GM18909 (cell line): ENCODE data around the gene LAMP1.
"Not testable (repeated sequence)": the region's sequence is repeated elsewhere in the genome, so short reads cannot be mapped to it uniquely, and the experiment has no call there.

Experiments
- ATAC-seq: cut with Tn5 transposase; IDR thresholded peaks from one replicate; pipeline ENCODE4 v1.9.1; 2021; ENCODE audit warnings: mild to moderate bottlenecking; ENCODE audit not compliant: unreplicated experiment, poor library complexity

The LAMP1 gene

DNA sequence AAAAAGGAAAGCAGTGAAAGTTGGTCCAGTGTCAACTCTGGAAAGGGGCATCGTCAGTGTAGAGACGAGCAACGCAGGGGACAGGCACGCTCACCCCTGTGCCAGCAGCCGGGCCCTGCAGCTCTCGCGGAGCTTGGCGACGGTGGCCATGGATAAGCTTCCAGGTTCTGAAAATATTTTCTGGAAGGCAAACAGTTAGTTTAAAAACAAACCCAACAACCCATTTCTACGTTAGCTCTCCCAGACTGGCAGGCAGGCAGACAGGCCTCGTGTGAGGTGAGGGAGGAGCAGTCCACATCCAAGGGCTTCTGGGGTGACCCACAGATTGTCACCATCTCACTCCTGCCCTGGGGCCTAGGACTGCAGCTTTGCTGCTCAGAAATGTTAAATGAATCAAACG, 27.4 kb downstream of the LAMP1 start:
- ATAC-seq, result no peak

- no peak for ATAC-seq
Measured at GRCh38 chr13:113325779-113326178, 28.7 kb downstream of the LAMP1 start.

DNA sequence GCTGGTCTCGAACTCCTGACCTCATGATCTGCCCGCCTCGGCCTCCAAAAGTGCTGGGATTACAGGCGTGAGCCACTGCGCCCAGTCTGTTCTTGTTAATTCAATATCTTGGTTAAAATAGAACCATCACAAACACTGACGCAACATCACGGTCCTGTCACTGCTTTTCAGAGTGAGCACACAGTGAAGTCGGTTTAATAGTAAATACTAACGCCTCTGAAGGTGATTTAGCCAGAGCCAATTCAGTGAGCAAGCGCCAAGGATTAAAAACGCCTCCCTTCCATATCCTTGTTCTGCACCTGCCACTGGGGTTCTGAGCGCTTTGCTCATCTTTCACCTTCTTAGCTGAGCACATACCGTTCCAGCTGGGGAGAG, 30.3 kb downstream of the LAMP1 start:
- no peak for ATAC-seq

- ATAC-seq, result no peak
Measured at GRCh38 chr13:113327766-113328471, 30.9 kb downstream of the LAMP1 start.

GRCh38 chr13:113328851-113329250, 31.8 kb downstream of the LAMP1 start:
- no peak for ATAC-seq

- no peak for ATAC-seq
Measured at GRCh38 chr13:113329656-113330312, 32.7 kb downstream of the LAMP1 start.

- no peak for ATAC-seq
Measured at GRCh38 chr13:113332615-113333014, 35.6 kb downstream of the LAMP1 start.

DNA sequence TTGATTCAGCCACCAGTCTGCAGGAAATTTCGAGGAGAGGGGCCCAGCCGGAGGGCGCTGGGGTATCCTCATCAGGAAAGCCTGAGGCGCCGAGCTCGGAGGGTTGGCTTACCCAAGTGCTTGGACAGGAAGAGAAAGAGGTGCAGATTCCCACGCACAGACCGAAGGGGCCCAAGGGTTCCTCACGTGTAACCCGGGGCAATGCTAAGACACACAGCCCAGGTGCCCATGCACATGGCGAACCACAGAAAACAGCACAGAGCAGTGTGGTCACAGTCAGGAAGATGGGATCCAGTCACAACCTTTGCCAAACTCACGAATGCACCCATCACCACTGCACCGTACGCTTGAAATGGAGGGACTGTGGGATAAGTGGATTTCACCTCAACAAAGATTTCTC, 36.0 kb downstream of the LAMP1 start:
- no peak for ATAC-seq

GRCh38 chr13:113337556-113337955, 40.5 kb downstream of the LAMP1 start:
- ATAC-seq, result no peak

DNA sequence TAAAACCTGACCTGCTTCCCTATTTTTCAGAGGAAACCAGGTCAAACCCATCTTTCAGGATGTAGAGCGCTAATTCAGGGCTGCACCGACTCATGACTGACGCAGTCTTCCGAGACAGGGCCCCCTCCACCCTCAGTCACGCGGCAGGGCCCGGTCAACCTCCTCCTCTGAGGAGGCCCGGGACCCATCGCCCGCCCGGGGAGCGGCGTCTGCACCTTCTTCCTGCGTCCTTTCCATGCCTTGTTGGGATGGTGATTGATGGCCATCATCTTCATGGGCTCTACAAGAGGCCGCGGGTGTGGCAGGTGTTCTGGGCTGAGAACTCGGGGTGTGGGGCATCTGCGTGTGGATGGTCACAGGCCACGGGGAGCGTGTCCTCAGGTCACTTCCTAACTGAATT, 40.9 kb downstream of the LAMP1 start:
- ATAC-seq, result no peak

GRCh38 chr13:113338451-113338850, 41.4 kb downstream of the LAMP1 start:
- ATAC-seq, result no peak

DNA sequence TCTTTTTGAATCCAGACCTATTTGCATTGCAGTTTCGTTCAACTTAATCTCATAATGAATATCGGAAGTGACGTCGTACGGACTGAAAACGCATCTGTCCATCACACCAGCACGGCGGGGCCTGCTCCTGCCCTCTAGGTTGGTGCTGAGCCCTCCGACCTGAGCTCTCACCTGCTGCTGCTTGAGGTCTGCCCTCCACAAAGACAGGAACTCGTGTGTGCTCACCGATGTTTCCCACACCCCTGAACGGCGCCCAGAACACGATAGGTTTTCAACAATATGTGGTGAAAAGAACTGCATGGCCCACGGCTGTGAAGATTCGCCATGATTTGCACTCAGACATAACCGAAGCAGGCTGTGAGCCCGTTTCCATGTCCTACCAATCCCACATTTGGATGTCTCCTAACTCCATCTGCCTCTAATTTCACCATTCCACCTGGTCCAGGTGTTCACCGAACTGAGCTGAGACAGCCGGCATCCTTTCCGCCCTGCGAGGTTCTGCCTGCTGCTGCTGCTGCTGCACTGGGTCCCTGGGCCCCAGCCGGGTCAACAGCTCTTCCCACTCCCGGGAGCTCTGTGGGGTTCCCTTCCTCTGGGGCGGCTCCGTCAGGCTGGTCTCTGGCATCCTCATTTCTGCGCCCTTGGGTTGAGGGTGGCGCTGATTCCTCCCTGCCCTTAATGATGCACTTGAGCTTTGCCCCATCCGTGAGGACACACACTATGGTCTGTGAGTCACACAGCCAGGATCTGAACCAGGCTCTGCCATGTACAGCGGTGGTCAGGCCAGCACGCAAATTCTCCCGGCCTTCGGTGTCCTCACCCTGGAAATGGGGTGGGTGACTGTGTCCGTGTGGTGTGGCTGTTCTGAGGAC, 46.0 kb downstream of the LAMP1 start:
- ATAC-seq, result no peak

DNA sequence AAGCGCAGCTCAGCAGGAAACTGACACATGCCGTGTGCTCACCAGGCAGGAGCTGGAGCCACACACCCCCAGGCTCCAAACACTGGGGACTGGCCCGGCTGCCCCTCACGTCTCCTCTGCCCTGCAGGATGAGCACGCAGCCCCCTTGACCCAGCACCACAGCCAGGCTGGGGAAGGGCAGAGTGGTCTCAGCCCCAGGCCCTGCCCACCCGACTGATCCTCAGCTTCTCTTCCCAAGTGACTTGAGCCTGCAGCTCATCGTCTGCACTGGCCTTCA, 46.6 kb downstream of the LAMP1 start:
- no peak for ATAC-seq

DNA sequence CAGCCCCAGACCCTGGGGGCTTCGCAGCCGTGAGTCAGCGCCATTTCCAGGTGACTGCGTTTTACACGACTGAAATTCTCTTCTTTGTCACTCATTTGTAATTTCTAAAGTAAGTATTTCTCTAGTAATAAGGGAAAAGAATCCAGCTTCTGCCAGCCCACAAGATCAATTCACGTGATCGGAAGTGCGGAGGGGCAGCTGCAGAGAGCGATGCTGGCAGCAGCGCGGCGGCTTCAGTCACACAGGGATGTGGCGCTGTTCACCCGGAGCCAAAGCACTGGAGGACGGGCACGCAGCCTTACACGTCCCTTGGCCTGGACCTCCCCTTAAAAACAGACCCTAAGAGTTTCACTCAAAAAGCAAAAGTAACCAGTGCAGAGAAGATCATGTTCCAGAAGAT, 48.4 kb downstream of the LAMP1 start:
- no peak for ATAC-seq

DNA sequence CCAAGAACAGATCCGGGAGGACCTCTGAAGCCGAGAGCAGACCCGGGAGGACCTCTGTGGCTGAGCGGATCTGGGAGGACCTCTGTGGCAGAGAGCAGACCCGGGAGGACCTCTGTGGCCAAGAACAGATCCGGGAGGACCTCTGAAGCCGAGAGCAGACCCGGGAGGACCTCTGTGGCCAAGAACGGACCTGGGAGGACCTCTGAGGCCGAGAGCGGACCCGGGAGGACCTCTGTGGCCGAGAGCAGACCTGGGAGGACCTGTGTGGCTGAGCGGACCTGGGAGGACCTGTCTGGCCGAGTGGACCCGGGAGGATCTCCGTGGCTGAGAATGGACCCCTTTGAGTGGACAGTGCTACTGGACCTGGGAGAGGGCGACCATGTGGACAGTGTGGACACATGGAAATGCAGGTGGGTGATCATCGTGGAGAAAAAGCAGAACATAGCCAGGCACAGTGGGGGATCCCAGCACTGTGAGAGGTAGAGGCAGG, 50.7 kb downstream of the LAMP1 start:
- ATAC-seq, result not testable (repeated sequence)

GRCh38 chr13:113348591-113348990, 51.6 kb downstream of the LAMP1 start:
- ATAC-seq, result no peak

DNA sequence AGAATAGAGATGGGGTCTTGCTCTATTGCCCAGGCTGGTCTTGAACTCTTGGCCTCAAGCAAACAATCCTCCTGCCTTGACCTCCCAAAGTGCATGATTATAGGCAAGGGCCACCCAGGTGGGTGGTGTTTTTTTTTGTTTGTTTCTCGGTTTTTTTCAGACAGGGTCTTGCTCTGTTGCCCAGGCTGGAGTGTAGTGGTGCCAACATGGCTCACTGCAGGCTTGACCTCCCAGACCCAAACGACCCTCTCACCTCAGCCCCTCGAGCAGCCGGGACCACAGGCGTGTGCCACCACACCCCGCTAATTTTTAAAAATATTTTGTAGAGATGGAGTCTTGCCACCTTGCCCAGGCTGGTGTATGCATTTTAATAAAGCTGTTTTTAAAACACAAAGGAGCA, 52.0 kb downstream of the LAMP1 start:
- no peak for ATAC-seq

GRCh38 chr13:113349491-113349890, 52.5 kb downstream of the LAMP1 start:
- no peak for ATAC-seq

- ATAC-seq, result no peak
Measured at GRCh38 chr13:113350065-113350937, 53.3 kb downstream of the LAMP1 start.

DNA sequence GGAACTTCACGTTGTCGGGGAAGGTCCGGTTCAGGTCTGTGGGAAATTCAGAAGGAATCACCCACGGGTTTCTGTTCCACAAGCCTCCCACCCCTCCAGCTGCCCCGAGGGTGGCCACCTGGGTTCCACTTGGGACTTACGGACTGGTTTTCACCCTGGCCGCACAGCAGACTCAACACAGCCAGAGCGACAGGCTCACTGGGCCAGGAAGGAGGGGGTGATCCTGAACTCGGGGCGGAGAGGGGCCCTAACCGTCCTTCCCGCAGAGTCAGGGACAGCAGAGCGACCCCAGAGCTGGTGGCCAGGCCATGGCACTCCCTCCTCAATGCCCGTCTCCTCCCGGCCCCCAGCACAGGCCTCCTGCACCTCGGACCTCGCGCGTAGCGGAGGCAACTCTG, 53.9 kb downstream of the LAMP1 start:
- no peak for ATAC-seq
